HG03064 (cell line): ENCODE results near the gene EPN1.
A peak's percentile ranks its signal among the peaks of the same experiment; 100 is the strongest.

Experiments used
- ATAC-seq: cut with Tn5 transposase; IDR thresholded peaks from one replicate; pipeline ENCODE4 v1.9.1; 2021; ENCODE audit warnings: low read depth; ENCODE audit not compliant: unreplicated experiment

The EPN1 gene

GRCh38 chr19:55677572-55678028 is 2.6 kb downstream of the EPN1 start:
- no peak for ATAC-seq

GRCh38 chr19:55678121-55678671 is 3.2 kb downstream of the EPN1 start:
- peak; percentile 57 for ATAC-seq

DNA sequence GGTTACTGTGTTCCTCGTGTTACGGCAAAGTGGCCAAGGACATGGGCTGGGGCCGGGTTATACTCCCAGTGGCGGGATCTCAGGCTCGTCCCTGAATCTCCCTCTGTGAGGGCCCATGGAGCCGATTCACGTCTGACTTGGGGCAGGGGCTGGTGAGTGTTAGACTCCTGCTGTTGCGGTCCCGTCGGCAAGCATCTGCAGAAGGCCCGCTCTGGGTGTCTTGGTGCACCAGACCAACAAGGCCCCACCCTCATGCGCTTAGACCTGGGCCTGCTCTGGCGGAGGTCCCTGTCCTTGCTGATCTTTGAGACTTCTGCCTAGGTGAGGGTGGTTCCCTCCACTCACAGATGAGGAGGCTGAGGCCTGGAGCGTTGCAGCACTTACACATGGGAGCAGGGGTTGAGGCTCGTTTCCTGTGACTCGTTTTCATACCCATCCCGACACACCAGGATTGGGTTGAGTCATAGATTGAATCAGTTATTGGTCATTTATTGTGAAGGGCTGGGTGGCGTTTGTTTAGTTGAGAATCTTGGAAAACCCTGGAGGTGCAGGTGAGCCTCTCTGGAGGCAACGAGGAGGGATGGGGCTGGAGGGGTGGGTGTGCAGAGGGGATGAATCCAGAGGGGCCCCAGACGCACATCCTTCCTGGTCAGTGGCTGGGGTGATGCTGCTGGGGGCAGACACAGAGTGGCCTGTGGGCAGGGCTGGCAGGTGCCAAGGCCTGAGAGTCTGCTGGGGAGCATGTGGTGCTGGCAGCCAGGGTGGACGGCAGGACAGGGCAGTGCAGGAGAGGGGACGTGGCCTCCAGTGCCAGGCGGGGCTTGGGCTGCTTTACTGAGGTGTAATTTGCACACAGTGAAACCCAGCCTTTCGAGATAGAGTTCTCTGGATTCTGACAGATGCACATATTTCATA is 4.6 kb downstream of the EPN1 start:
- no peak for ATAC-seq

GRCh38 chr19:55680339-55681130 is 5.5 kb downstream of the EPN1 start:
- ATAC-seq: no peak

- ATAC-seq: no peak
These were observed 6.4 kb downstream of the EPN1 start for GRCh38 chr19:55681131-55682092.

DNA sequence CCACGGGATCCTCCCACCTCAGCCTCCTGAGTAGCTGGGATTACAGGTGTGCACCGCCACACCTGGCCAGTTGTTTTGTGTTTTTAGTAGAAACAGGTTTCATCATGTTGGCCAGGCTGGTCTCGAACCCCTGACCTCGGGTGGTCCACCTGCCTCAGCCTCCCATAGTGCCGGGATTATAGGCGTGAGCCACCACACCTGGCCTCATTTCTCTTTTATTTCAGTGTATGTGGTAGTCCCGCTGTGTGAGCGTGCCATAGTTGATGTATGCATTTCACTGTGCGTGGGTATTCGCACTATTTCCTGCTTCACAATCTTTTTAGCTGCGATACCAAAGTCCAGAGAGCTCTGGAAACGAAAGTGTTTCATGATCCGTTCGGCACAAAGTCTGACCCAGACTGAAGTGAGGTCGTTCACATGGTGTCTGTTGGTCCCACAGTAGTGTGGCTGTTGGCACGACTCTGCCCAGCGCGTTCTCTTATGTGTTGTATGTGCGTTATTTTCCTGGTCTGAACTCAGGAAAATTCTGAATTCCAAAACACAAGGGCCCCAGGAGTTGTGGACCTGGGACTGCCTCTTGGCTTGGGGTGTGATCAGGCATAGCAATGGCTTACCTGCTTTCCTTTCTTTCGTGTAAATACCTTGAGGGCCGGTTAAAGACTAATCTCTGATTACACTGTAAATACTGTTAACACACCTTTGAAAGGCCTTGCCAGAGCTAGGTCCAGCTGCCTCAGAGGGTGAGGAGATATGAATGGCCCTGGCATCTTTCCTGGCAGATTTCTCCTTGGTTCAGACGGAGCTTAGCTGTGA is 8.6 kb downstream of the EPN1 start:
- ATAC-seq: no peak

DNA sequence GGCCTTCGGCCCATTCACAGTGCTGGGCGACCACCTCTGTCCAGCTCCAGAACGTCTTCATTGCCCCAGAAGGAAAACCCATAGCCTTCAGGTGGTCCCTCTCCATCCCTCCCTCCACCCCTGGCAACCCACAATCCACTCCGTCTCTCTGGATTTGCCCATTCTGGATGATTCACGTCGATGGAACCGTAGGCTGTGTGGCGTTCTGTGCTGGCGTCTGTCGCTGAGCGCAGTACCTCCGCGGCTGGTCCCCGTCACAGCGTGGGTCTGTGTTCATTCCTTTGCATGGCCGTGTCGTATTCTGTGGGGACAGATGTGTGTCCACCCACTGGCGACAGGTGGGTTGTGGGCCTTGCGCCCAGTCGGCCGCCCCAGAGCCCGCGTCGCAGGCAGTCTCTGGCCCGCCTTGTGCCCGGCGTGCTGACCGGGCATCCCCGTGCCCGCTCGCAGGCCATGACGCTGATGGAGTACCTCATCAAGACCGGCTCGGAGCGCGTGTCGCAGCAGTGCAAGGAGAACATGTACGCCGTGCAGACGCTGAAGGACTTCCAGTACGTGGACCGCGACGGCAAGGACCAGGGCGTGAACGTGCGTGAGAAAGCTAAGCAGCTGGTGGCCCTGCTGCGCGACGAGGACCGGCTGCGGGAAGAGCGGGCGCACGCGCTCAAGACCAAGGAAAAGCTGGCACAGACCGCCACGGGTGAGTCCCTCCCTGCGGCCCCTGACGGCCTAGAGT is 10.1 kb downstream of the EPN1 start:
- ATAC-seq: no peak

GRCh38 chr19:55685776-55686175 is 10.8 kb downstream of the EPN1 start:
- no peak for ATAC-seq

DNA sequence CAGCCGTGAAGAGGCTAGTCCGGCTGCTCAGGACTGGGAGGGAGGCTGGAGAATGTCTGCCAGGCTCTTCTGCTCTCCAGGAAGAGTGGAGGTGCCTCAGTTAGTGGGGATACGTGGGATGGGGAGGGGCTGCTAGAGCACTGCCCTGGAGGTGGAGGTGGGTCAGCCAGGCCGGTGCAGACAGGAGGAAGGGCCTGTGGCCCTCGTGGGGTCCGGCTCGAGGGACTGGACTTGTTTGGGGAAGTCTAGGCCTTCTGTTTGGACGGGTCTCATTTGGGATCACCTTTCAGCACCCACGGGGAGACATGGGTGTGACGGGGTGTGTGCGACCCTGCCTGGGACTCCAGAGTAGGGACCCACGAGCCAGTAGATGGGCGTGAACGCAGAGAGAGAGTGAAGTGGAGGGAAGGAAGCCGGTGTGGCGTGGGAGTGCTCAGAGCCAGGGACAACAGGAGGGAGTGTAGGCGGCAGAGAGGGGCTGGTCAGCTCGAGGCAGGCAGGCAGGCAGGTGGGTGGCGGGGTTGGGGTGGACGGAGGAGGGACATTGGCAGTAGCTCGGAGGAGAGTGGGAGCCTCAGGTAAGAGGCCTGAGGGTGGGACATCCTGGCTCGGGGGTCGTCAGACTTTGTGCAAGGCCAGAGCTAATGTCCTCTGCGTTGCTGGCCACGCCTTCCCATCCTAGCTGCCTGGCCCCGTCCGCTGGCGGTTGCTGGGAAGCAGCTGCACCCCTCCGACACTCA is 11.5 kb downstream of the EPN1 start:
- no peak for ATAC-seq

GRCh38 chr19:55687281-55688201 is 12.5 kb downstream of the EPN1 start:
- no peak for ATAC-seq

DNA sequence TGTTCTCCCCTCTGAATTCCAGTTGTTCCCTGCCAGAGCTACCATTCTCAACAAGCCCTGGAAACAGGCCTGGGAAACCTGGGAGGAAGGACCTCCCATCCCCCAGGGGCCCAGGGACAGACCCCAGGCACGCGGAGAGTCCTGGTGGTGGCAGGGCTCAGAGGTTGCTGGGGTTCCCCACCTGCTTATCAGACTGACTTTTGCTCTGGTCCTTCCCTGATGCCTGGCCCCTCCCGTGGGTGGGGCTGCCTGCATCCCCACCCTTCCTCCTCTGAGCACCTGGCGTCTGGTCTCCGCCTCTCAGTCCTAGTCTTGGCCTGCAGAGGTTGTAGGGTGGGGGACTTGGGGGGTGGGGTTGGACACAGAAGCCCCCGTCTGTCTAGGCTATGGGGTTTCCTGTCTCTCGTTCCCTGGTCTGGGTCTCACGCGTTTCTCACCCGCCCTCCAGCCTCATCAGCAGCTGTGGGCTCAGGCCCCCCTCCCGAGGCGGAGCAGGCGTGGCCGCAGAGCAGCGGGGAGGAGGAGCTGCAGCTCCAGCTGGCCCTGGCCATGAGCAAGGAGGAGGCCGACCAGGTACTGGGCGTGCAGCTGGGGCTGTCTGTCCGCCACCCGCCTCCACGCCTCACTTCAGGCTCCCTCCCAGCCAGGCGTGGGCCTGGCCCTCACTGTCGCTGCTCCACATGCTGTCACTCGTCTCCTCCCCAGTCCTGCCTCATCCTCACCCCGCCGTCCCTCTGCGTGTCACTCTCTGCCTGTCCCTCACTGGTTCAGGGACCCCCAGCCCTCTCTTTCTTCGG is 13.6 kb downstream of the EPN1 start:
- ATAC-seq: no peak

DNA sequence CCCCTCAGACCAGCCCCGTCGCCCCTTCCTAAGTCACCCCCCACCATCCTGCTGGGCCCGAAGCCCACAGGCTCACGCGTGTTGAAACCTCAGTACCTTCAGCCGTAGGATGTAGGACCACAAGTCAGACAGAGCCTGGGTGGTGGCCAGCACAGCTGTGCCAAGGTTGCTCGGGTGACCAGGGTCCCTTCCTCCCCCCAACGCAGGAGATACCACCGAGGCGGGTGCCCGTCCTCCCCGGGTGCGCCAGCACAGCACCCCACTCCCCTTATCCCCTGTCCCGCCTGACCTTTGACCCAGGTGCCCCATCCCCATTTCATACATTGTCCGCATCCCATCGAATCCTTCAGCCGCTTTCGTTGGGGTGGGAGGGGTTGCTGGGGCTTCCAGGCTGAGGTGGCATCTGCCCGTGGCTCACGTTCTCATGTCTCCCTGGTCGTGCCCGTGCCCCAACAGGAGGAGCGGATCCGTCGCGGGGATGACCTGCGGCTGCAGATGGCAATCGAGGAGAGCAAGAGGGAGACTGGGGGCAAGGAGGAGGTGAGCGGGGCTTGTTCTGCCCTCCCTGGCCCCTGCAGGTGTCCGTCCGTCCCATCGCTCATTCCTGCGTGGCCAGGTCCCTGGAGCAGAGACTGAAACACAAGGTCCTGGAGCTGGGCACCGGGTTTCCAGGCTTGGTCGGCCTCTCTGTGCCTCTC is 14.5 kb downstream of the EPN1 start:
- no peak for ATAC-seq

- ATAC-seq: no peak
These were observed 15.2 kb downstream of the EPN1 start for GRCh38 chr19:55690109-55690768.

GRCh38 chr19:55690769-55691545 is 15.9 kb downstream of the EPN1 start:
- no peak for ATAC-seq
